HepG2 (cell line): ENCODE data around the gene RNF10. TPM values are rescaled to one million over a fixed set of nuclear protein-coding genes. Genes with fewer than 3 reads are reported as not detected.

Experiments
- ATAC-seq: fragments of 200-7000 bp; cut with Tn5 transposase; 3 replicates; pipeline ENCODE4 v1.9.1; 2020; ENCODE audit warnings: mild to moderate bottlenecking, moderate library complexity
- BruUV-seq: library from RNA; stranded (reverse); fragments of 400-500 nt; replicated peaks from 2 replicates; lab custom pipeline; 2021; lab: Mats Ljungman, UMichigan
- CTCF ChIA-PET: fragments of 300-600 bp; formaldehyde crosslinking; extraction: SDS; loops from one replicate; lab custom pipeline; 2021; ENCODE audit warnings: low total read pairs, inconsistent platforms, low intra/inter-chr PET ratio; lab: Yijun Ruan, JAX
- POLR2A ChIA-PET: fragments of 350-600 bp; sonication (Branson Sonifier 250); formaldehyde crosslinking; loops from one replicate; lab custom pipeline; 2020; ENCODE audit warnings: antibody characterized with exemption, inconsistent platforms; lab: Yijun Ruan, JAX
- DNase-seq: peaks from one replicate; pipeline ENCODE4 v3.0.0-alpha.2; 2015; ENCODE audit warnings: low spot score
- FAIRE-seq: peaks from 3 replicates; lab custom pipeline; 2011; peaks lifted over from hg19 to GRCh38; lab: Jason Lieb, UNC
- H2AFZ ChIP-seq: one replicate; pipeline ENCODE4 v1.6.1; 2011; ENCODE audit warnings: low read length, inconsistent platforms
- H3K27ac ChIP-seq: fragments of 300-600 bp; 3 replicates; pipeline ENCODE4 v1.8.0; 2011; ENCODE audit warnings: mixed run types, mild to moderate bottlenecking, mixed read lengths, low read length, inconsistent platforms; ENCODE audit not compliant: insufficient read depth; ENCODE audit errors: extremely low read length
- H3K27me3 ChIP-seq, 2 experiments: fragments of 200-600 bp in 1 of 2; 2 replicates in 1 of 2; 3 replicates in 1 of 2; pipeline versions ENCODE4 v1.6.0 to v1.8.0; 2011; ENCODE audit warnings: low read length in 2 of 2, mild to moderate bottlenecking in 2 of 2, moderate library complexity in 2 of 2, inconsistent platforms in 1 of 2; ENCODE audit not compliant: insufficient read depth in 2 of 2, control insufficient read depth in 1 of 2
- H3K36me3 ChIP-seq, 2 experiments: fragments of 200-600 bp in 1 of 2; replicated peaks in 1 of 2; 2 replicates in 1 of 2; 3 replicates in 1 of 2; pipeline versions ENCODE4 v1.5.1 to v1.8.0; 2011; ENCODE audit warnings: low read length in 2 of 2, inconsistent platforms in 1 of 2; ENCODE audit not compliant: insufficient read depth in 2 of 2, control insufficient read depth in 1 of 2
- H3K4me1 ChIP-seq: 2 replicates; pipeline ENCODE4 v1.5.1; 2012; ENCODE audit warnings: low read length, inconsistent platforms; ENCODE audit not compliant: insufficient read depth
- H3K4me2 ChIP-seq: 2 replicates; pipeline ENCODE4 v1.6.0; 2011; ENCODE audit warnings: low read depth, low read length, inconsistent platforms
- H3K4me3 ChIP-seq, 3 experiments: fragments of 200-600 bp in 1 of 3; sonication (generic), shearing (Covaris generic) in 1 of 3; replicated peaks in 1 of 3; 2 replicates each; pipeline ENCODE4 v1.5.1; 2011 to 2016; ENCODE audit warnings: low read length in 3 of 3, inconsistent platforms in 2 of 3, low read depth in 2 of 3, mild to moderate bottlenecking in 2 of 3, control low read depth in 1 of 3, mixed read lengths in 1 of 3; ENCODE audit not compliant: insufficient read depth in 1 of 3
- H3K79me2 ChIP-seq: one replicate; pipeline ENCODE4 v1.6.1; 2011; ENCODE audit warnings: low read length, inconsistent platforms; ENCODE audit not compliant: insufficient read depth
- H3K9ac ChIP-seq: 2 replicates; pipeline ENCODE4 v1.6.0; 2011; ENCODE audit warnings: mild to moderate bottlenecking, low read depth, low read length, inconsistent platforms; ENCODE audit not compliant: insufficient read depth
- H3K9me3 ChIP-seq: 2 replicates; pipeline ENCODE4 v1.5.1; 2012; ENCODE audit warnings: mild to moderate bottlenecking, low read length
- H4K20me1 ChIP-seq: 2 replicates; pipeline ENCODE4 v1.6.0; 2011; ENCODE audit warnings: inconsistent platforms, mild to moderate bottlenecking, low read length, moderate library complexity; ENCODE audit not compliant: insufficient read depth
- BRCA1 ChIP-seq: sonication (generic); formaldehyde crosslinking; IDR thresholded peaks from 2 replicates; pipeline ENCODE4 v1.4.0; 2020; ENCODE audit warnings: missing genetic modification reagents
- NPAS2 ChIP-seq: sonication (generic); formaldehyde crosslinking; IDR thresholded peaks from 2 replicates; pipeline ENCODE4 v1.8.0; 2022; ENCODE audit warnings: mild to moderate bottlenecking, missing genetic modification reagents, borderline replicate concordance
- RBFOX2 ChIP-seq: fragments of 200-400 bp; formaldehyde crosslinking; IDR thresholded peaks from 2 replicates; pipeline ENCODE4 v1.6.1; 2017; ENCODE audit warnings: low read depth, mild to moderate bottlenecking, low read length
- TBX3 ChIP-seq: fragments of 450-650 bp; IDR thresholded peaks from 2 replicates; pipeline ENCODE4 v1.6.1; 2017; ENCODE audit warnings: antibody characterized with exemption, mild to moderate bottlenecking, inconsistent platforms, borderline replicate concordance
- ZBTB4 ChIP-seq: sonication (generic); formaldehyde crosslinking; IDR thresholded peaks from 2 replicates; pipeline ENCODE4 v1.4.0; 2020; ENCODE audit warnings: missing genetic modification reagents, mild to moderate bottlenecking, borderline replicate concordance
- ZNF468 ChIP-seq: sonication (generic); formaldehyde crosslinking; IDR thresholded peaks from 2 replicates; pipeline ENCODE4 v1.8.0; 2022; ENCODE audit warnings: mild to moderate bottlenecking, moderate library complexity, missing genetic modification reagents
- ZNF7 ChIP-seq: IDR thresholded peaks from 2 replicates; pipeline ENCODE4 v1.6.1; 2016; ENCODE audit warnings: missing biosample characterization, missing genetic modification reagents
- WGBS: methylation state at CpG from one replicate; pipeline ENCODE4 v1.1.6; 2017; ENCODE audit warnings: low lambda C conversion rate; 5-methylcytosine and 5-hydroxymethylcytosine counted together
- in situ Hi-C: cut with HindIII; loops from 2 replicates; pipeline ENCODE4 v1.10.0; 2017; ENCODE audit warnings: low pct_unique_long_range_greater_than_20kb; ENCODE audit not compliant: extremely low pct_ligation_motif_present
- intact Hi-C: fragments of 100-400 bp; cut with micrococcal nuclease; formaldehyde crosslinking; loops from one replicate; pipeline ENCODE4 v1.10.0; 2022; ENCODE audit not compliant: unreplicated experiment
- polyA plus RNA-seq, 8 experiments: library from polyadenylated mRNA; depleted of rRNA in 3 of 8; stranded (reverse) in 7 of 8; unstranded in 1 of 8; fragments of >200 nt; fragmentation: Illumina TruSeq in 4 of 8; extraction: Trizol in 4 of 8; gene quantifications; 2 replicates each; pipeline versions ENCODE4 v1.2.1 to v1.2.3, GENCODE V29; 2011 to 2016; ENCODE audit warnings: low read depth in 4 of 8, missing spikeins in 1 of 8, mixed read lengths in 1 of 8; ENCODE audit not compliant: insufficient read depth in 1 of 8
- total RNA-seq, 5 experiments: library from RNA; depleted of rRNA; stranded (reverse); fragments of >200 nt; fragmentation: Illumina TruSeq; extraction: Trizol; gene quantifications; 2 replicates each; pipeline ENCODE4 v1.2.3, GENCODE V29; 2016; ENCODE audit warnings: low read depth in 1 of 5
- TF ChIP-seq, protein P1 (sequence below): sonication (generic); formaldehyde crosslinking; IDR thresholded peaks from 2 replicates; pipeline ENCODE4 v1.5.1; 2020; ENCODE audit warnings: missing genetic modification reagents, mild to moderate bottlenecking, borderline replicate concordance

The RNF10 gene
- total and polyA plus RNA-seq, 2 of the 13 experiments (the other 11 are each of a cell fraction or from before 2014, with no cell fraction given): 62.5 to 88.0 TPM

- no peak overlapping the region for H3K4me3 ChIP-seq
- peaks cover 82% of the 10 kb centered on the region for H3K4me1 ChIP-seq
- H3K9me3 ChIP-seq: no peaks in the 10 kb centered on the region
- CTCF ChIA-PET: no interaction called here
- BruUV-seq: no TSS peak
- H4K20me1 ChIP-seq: peaks cover 72% of the 10 kb centered on the region
- H3K9ac ChIP-seq: no peak overlapping the region
- peaks cover 71% of the 10 kb centered on the region for H3K79me2 ChIP-seq
- TF ChIP-seq ZNF468 (CRISPR knock-in tag) (no peak), ZBTB4 (no peak), RBFOX2 (no peak), NPAS2 (no peak), BRCA1 (CRISPR knock-in tag) (no peak), TBX3 (no peak), ZNF7 (no peak)
- TF ChIP-seq, protein P1, sequence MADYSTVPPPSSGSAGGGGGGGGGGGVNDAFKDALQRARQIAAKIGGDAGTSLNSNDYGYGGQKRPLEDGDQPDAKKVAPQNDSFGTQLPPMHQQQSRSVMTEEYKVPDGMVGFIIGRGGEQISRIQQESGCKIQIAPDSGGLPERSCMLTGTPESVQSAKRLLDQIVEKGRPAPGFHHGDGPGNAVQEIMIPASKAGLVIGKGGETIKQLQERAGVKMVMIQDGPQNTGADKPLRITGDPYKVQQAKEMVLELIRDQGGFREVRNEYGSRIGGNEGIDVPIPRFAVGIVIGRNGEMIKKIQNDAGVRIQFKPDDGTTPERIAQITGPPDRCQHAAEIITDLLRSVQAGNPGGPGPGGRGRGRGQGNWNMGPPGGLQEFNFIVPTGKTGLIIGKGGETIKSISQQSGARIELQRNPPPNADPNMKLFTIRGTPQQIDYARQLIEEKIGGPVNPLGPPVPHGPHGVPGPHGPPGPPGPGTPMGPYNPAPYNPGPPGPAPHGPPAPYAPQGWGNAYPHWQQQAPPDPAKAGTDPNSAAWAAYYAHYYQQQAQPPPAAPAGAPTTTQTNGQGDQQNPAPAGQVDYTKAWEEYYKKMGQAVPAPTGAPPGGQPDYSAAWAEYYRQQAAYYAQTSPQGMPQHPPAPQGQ: no peak
- TF ChIP-seq, all 625 proteins: peak for 0
- no peak for ATAC-seq
- 98% methylated on average over 3 of the region's 3 CpGs for WGBS
- no peak overlapping the region for H2AFZ ChIP-seq
- DNase-seq: no peak
- intact Hi-C loops (no loop called here), in situ Hi-C loops (no loop called here)
- POLR2A ChIA-PET: no interaction called here
- no peak overlapping the region for H3K27ac ChIP-seq
- FAIRE-seq: no peak
- H3K4me2 ChIP-seq: no peak overlapping the region
- H3K36me3 ChIP-seq: peaks cover 12 to 49% of the 10 kb centered on the region in 2 experiments
- no peaks in the 10 kb centered on the region for H3K27me3 ChIP-seq
Observed at GRCh38 chr12:120544691-120545090, 10.5 kb downstream of the RNF10 start.
